ENCODE data around the gene PLK5. TPM values are rescaled to one million over a fixed set of nuclear protein-coding genes. Genes with fewer than 3 reads are reported as not detected.

Gene PLK5
- total and polyA plus RNA-seq, 2 donors (not counting 1 experiment from before 2014, with no cell fraction given): not detected

GRCh38 chr19:1574354-1575136 lies 50.7 kb downstream of the PLK5 start:
- H3K4me3 Mint-ChIP-seq: no peak overlapping the region
- H3K27me3 Mint-ChIP-seq: peaks cover 3% of the 10 kb centered on the region
- H3K9ac ChIP-seq (ENCODE audit: low read length): no peak overlapping the region
- ATAC-seq (ENCODE audit: low read depth) (no peak), DNase-seq (no peak)
- no peak overlapping the region for H3K27ac ChIP-seq (ENCODE audit: low read length in 2 of 2)
- peaks cover 0 to 23% of the 10 kb centered on the region in 2 experiments for H3K36me3 ChIP-seq (replicated peaks in 1 of 2; ENCODE audit: control extremely low read depth in 1 of 2, control insufficient read depth in 1 of 2, extremely low read depth in 1 of 2, insufficient read depth in 2 of 2, low read length in 1 of 2)
- no peaks in the 10 kb centered on the region for H3K9me3 ChIP-seq (ENCODE audit: control extremely low read depth in 1 of 3, control insufficient read depth in 2 of 3, insufficient read depth in 1 of 3, low read length in 2 of 3)
- H3K9me3 Mint-ChIP-seq (ENCODE audit: insufficient read depth): no peaks in the 10 kb centered on the region
- H2AFZ ChIP-seq (ENCODE audit: insufficient read depth, low read depth, low read length, poor library complexity, severe bottlenecking): no peak overlapping the region
- H3K4me2 ChIP-seq (replicated peaks; ENCODE audit: low read depth, low read length, poor library complexity, severe bottlenecking): no peak overlapping the region
- CTCF ChIA-PET: no interaction called here
- WGBS (ENCODE audit: insufficient coverage): 95% methylated on average over 34 of the region's 34 CpGs
- H3K27me3 ChIP-seq (replicated peaks in 1 of 4; ENCODE audit: control extremely low read depth in 1 of 4, control insufficient read depth in 3 of 4, insufficient read depth in 4 of 4, low read length in 3 of 4): no peaks in the 10 kb centered on the region
- intact Hi-C loops (cut with micrococcal nuclease): no loop called here
- H4K20me1 ChIP-seq (ENCODE audit: control insufficient read depth, insufficient read depth, low read length, poor library complexity, severe bottlenecking): no peaks in the 10 kb centered on the region
- no peaks in the 10 kb centered on the region for H3K79me2 ChIP-seq (ENCODE audit: control insufficient read depth, insufficient read depth, low read length)
- no peak overlapping the region for H3K27ac Mint-ChIP-seq
- H3K4me3 ChIP-seq (ENCODE audit: control extremely low read depth in 1 of 5, extremely low read depth in 1 of 5, insufficient read depth in 1 of 5, low read depth in 2 of 5, low read length in 4 of 5): no peak overlapping the region
- POLR2A ChIA-PET: interaction anchor here (0.5 to 0.7 kb wide), 3 partner anchors 12 to 265 kb away, joined by 3 to 6 read pairs (median 4); no protein-coding TSS in a partner anchor
- TF ChIP-seq EZH2 (IDR thresholded peaks at IDR 0.05; ENCODE audit: borderline replicate concordance, insufficient read depth, low read depth, low read length, poor library complexity, severe bottlenecking) (no peak), CTCF (IDR thresholded peaks at IDR 0.05) (no peak)
- peaks cover 2% of the 10 kb centered on the region for H3K4me1 Mint-ChIP-seq
- H3K4me1 ChIP-seq (ENCODE audit: control insufficient read depth in 2 of 2, insufficient read depth in 2 of 2, low read length in 2 of 2): no peaks in the 10 kb centered on the region
